ENCODE data around the gene ADGRL2.

GRCh38 chr1:81873946-81874345, 73.2 kb downstream of the ADGRL2 start:
- no peak for TF ChIP-seq CTCF (optimal IDR thresholded peaks at IDR 0.05 in 1 of 3, IDR thresholded peaks at IDR 0.05 in 1 of 3, conservative IDR thresholded peaks at IDR 0.05 in 1 of 3; ENCODE audit: extremely low read depth in 1 of 3, insufficient read depth in 2 of 3, low read length in 3 of 3)
- no peak for TF ChIP-seq EZH2 (IDR thresholded peaks at IDR 0.05; ENCODE audit: low read length)

All from keratinocyte (primary cell).